GM10266 (cell line): ENCODE results near the gene GABRA4.

ENCODE experiments used
- DNase-seq: peaks from one replicate; pipeline ENCODE4 v3.0.0; 2012; ENCODE audit errors: extremely low spot score
- CTCF ChIP-seq: IDR thresholded peaks from 2 replicates; pipeline ENCODE4 v1.5.1; 2012; ENCODE audit warnings: mild to moderate bottlenecking, low read depth; ENCODE audit not compliant: control insufficient read depth, insufficient read depth; ENCODE audit errors: missing control alignments

GABRA4 gene

GRCh38 chr4:46874811-46875210 lies 118.6 kb downstream of the GABRA4 start:
- TF ChIP-seq CTCF = no peak
- no peak for DNase-seq

- DNase-seq = no peak
Measured at GRCh38 chr4:46870411-46870810, 123.0 kb downstream of the GABRA4 start.

More at GRCh38 chr4:46870411-46870810, 123.0 kb downstream of the GABRA4 start:
- no peak for TF ChIP-seq CTCF
